ENCODE measurements around the gene USP6NL. TPM values are rescaled to one million over a fixed set of nuclear protein-coding genes. Genes with fewer than 3 reads are reported as not detected.

The USP6NL gene
- total RNA-seq, 1 experiment from 2014 or later: 21.4 TPM

DNA sequence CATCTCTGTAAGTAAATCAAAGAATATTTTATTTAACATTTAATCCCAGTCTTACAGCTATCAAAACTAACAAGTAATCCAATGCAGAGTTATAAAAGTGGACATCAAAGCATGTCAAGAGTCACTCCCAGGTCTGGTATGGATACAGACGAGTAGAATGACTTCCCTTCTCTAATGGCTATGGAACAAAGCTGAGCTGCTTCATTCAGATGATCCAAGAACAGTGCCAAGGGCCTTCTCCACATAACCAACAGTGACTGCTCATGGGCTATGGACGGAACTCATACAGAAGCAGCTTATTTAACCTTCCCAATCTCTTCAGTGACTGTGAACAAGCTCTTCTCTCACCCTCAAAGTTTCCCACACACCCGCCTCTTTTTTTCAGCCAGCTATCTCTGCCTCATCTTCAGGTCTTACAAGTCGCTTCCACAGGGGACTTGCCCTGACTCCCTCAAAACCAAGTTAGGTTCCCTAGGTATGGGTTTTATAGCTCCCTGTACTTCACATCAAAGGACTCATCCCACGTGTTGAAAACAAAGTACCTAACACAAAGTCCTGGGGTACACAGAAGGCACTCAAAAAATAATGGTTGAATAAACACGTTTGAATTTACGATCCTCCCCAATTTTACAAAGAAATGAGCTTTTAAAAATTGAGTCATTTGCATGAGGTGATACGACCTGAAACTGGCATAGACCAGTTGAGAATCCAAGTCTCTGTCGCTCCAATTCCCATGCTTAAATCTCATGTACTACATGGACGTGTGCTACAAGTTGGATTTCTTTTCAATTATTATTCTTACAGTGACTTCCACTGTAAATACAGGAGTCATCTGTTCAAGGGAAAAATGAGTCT is 3.1 kb downstream of the USP6NL start:
- Mint-ChIP-seq H3K4me3 (no peak overlapping the region), H3K27ac (peak overlapping the region; percentile 13), H3K36me3 (0 out of 2 replicates have a peak, but pooled peaks cover 12% of the 10 kb centered on the region), H3K27me3 (ENCODE audit: low read depth) (no peaks in the 10 kb centered on the region; the same call in 1 of the 2 replicates), H3K4me1 (peaks cover 49% of the 10 kb centered on the region), H3K9me3 (peaks cover 14% of the 10 kb centered on the region)
- ATAC-seq (no peak), DNase-seq (ENCODE audit: low spot score) (no peak)
- TF ChIP-seq EMX1 (CRISPR knock-in tag; IDR thresholded peaks at IDR 0.05) (no peak), TP53 (CRISPR knock-in tag; IDR thresholded peaks at IDR 0.05) (no peak), FOXK1 (CRISPR knock-in tag; IDR thresholded peaks at IDR 0.05) (no peak), CREB1 (CRISPR knock-in tag; IDR thresholded peaks at IDR 0.05) (no peak), JAZF1 (CRISPR knock-in tag; IDR thresholded peaks at IDR 0.05) (no peak), FOXP4 (CRISPR knock-in tag; IDR thresholded peaks at IDR 0.05) (no peak), NR2C2 (CRISPR knock-in tag; IDR thresholded peaks at IDR 0.05) (no peak), ARID4B (CRISPR knock-in tag; IDR thresholded peaks at IDR 0.05; ENCODE audit: borderline replicate concordance) (no peak), RORB (CRISPR knock-in tag; IDR thresholded peaks at IDR 0.05) (no peak), TEAD1 (CRISPR knock-in tag; IDR thresholded peaks at IDR 0.05) (no peak)
- TF ChIP-seq, protein P1, sequence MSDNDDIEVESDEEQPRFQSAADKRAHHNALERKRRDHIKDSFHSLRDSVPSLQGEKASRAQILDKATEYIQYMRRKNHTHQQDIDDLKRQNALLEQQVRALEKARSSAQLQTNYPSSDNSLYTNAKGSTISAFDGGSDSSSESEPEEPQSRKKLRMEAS (CRISPR knock-in tag; IDR thresholded peaks at IDR 0.05): no peak
- TF ChIP-seq, protein P2, sequence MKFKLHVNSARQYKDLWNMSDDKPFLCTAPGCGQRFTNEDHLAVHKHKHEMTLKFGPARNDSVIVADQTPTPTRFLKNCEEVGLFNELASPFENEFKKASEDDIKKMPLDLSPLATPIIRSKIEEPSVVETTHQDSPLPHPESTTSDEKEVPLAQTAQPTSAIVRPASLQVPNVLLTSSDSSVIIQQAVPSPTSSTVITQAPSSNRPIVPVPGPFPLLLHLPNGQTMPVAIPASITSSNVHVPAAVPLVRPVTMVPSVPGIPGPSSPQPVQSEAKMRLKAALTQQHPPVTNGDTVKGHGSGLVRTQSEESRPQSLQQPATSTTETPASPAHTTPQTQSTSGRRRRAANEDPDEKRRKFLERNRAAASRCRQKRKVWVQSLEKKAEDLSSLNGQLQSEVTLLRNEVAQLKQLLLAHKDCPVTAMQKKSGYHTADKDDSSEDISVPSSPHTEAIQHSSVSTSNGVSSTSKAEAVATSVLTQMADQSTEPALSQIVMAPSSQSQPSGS (CRISPR knock-in tag; IDR thresholded peaks at IDR 0.05; ENCODE audit: borderline replicate concordance, low read depth): no peak
- ChIA-PET POLR2A (no interaction called here), CTCF (interaction anchor here (0.8 to 1.4 kb wide), 4 partner anchors 9 to 150 kb away, joined by 3 to 6 read pairs (median 3); no protein-coding TSS in a partner anchor)

- Mint-ChIP-seq H3K9me3 (peaks cover 14% of the 10 kb centered on the region), H3K4me3 (no peak overlapping the region), H3K4me1 (peaks cover 60% of the 10 kb centered on the region), H3K27me3 (ENCODE audit: low read depth) (no peaks in the 10 kb centered on the region), H3K36me3 (0 out of 2 replicates have a peak, but pooled peaks cover 12% of the 10 kb centered on the region), H3K27ac (peak overlapping the region; percentile 51)
- ChIA-PET POLR2A (interaction anchor here (0.7 kb wide), 1 partner anchor 106 kb away, joined by 4 read pairs; no protein-coding TSS in a partner anchor), CTCF (no interaction called here)
- DNase-seq (ENCODE audit: low spot score): no peak
- ATAC-seq: no peak
- TF ChIP-seq RELA (CRISPR knock-in tag; IDR thresholded peaks at IDR 0.05; ENCODE audit: borderline replicate concordance): no peak
- no peak for TF ChIP-seq ZNF219 (CRISPR knock-in tag; IDR thresholded peaks at IDR 0.05; ENCODE audit: borderline replicate concordance)
- TF ChIP-seq CDX4 (CRISPR knock-in tag; IDR thresholded peaks at IDR 0.05; ENCODE audit: borderline replicate concordance): no peak
- no peak for TF ChIP-seq TEAD4 (CRISPR knock-in tag; IDR thresholded peaks at IDR 0.05)
- TF ChIP-seq PRRX2 (CRISPR knock-in tag; IDR thresholded peaks at IDR 0.05): no peak
- TF ChIP-seq USF2 (CRISPR knock-in tag; IDR thresholded peaks at IDR 0.05): no peak
- TF ChIP-seq IRF2 (CRISPR knock-in tag; IDR thresholded peaks at IDR 0.05; ENCODE audit: borderline replicate concordance, low read depth): no peak
- TF ChIP-seq ZNF138 (CRISPR knock-in tag; conservative IDR thresholded peaks at IDR 0.05): no peak
These were observed 5.5 kb downstream of the USP6NL start for GRCh38 chr10:11605807-11606408.
